CD4-positive, alpha-beta T cell (primary cell): Measurements from ENCODE around the gene APOA4. TPM values are rescaled to one million over a fixed set of nuclear protein-coding genes. Genes with fewer than 3 reads are reported as not detected.

Experiments
- ATAC-seq: fragments of 200-7000 bp; cut with Tn5 transposase; one replicate; pipeline ENCODE4 v1.10.0; 2022; ENCODE audit warnings: mild to moderate bottlenecking; ENCODE audit not compliant: poor library complexity
- CTCF ChIA-PET: fragments of 350-600 bp; sonication (Branson Sonifier 250); formaldehyde crosslinking; loops from one replicate; lab custom pipeline; 2021; ENCODE audit warnings: antibody characterized with exemption, inconsistent platforms; lab: Charles Lee
- POLR2A ChIA-PET: fragments of 350-600 bp; sonication (Branson Sonifier 250); formaldehyde crosslinking; loops from one replicate; lab custom pipeline; 2021; ENCODE audit warnings: antibody characterized with exemption, inconsistent platforms; lab: Charles Lee
- DNase-seq, 14 experiments: peaks; one replicate each; pipeline ENCODE4 v3.0.0-alpha.2; 2013 to 2020; ENCODE audit warnings: mixed read lengths in 2 of 14
- H3K27ac ChIP-seq, 2 donors: one replicate each; pipeline versions ENCODE4 v1.5.1 to v1.7.0; 2013; ENCODE audit warnings: low read length in 2 of 2, low read depth in 1 of 2, mild to moderate bottlenecking in 1 of 2
- H3K27me3 ChIP-seq, 2 experiments: 1 replicate in 1 of 2; 2 replicates in 1 of 2; pipeline versions ENCODE4 v1.6.1 to v1.7.0; 2013; ENCODE audit warnings: low read length in 2 of 2, control low read depth in 1 of 2, mild to moderate bottlenecking in 1 of 2, moderate library complexity in 1 of 2; ENCODE audit not compliant: insufficient read depth in 2 of 2, control insufficient read depth in 1 of 2
- H3K36me3 ChIP-seq: one replicate; pipeline ENCODE4 v1.6.1; 2013; ENCODE audit warnings: low read length, control low read depth; ENCODE audit not compliant: insufficient read depth
- H3K4me1 ChIP-seq: one replicate; pipeline ENCODE4 v1.6.1; 2013; ENCODE audit warnings: low read length, control low read depth; ENCODE audit not compliant: insufficient read depth
- H3K4me3 ChIP-seq: one replicate; pipeline ENCODE4 v1.5.1; 2013; ENCODE audit warnings: mild to moderate bottlenecking, low read length, moderate library complexity
- H3K9me3 ChIP-seq, 2 experiments: 1 replicate in 1 of 2; 2 replicates in 1 of 2; pipeline versions ENCODE4 v1.6.1 to v1.7.0; 2013; ENCODE audit warnings: low read length in 2 of 2, mild to moderate bottlenecking in 2 of 2, control low read depth in 1 of 2, moderate library complexity in 1 of 2; ENCODE audit not compliant: control insufficient read depth in 1 of 2, insufficient read depth in 1 of 2
- H3K27ac Mint-ChIP-seq: one replicate; pipeline ENCODE4 v1.8.0; 2020; ENCODE audit warnings: mixed read lengths
- H3K27me3 Mint-ChIP-seq: one replicate; pipeline ENCODE4 v1.8.0; 2021; ENCODE audit warnings: mixed read lengths
- H3K36me3 Mint-ChIP-seq: one replicate; pipeline ENCODE4 v1.8.0; 2021; ENCODE audit warnings: low read depth, mixed read lengths
- H3K4me1 Mint-ChIP-seq: one replicate; pipeline ENCODE4 v1.8.0; 2021; ENCODE audit warnings: low read depth, mixed read lengths
- H3K4me3 Mint-ChIP-seq: one replicate; pipeline ENCODE4 v1.8.0; 2020; ENCODE audit warnings: mild to moderate bottlenecking, mixed read lengths
- H3K9me3 Mint-ChIP-seq: one replicate; pipeline ENCODE4 v1.8.0; 2020; ENCODE audit warnings: mixed read lengths
- CTCF ChIP-seq: fragments of 200-600 bp; IDR thresholded peaks from one replicate; pipeline ENCODE4 v1.8.0; 2022; ENCODE audit warnings: antibody characterized with exemption, mild to moderate bottlenecking
- intact Hi-C, 2 experiments: fragments of 100-400 bp; cut with DNase I in 1 of 2; cut with micrococcal nuclease in 1 of 2; formaldehyde crosslinking; loops; one replicate each; pipeline versions ENCODE4 v1.15.1 to v1.9.0; 2023 to 2025; cut with DNase I, micrococcal nuclease
- total RNA-seq, 174 experiments: library from RNA in 2 of 174; stranded (reverse) in 2 of 174; gene quantifications; one replicate each; pipeline ENCODE4 v1.2.3 and lab custom pipeline; 2021 to 2026

The APOA4 gene
- total RNA-seq, 2 experiments from 2014 or later, result not detected

DNA sequence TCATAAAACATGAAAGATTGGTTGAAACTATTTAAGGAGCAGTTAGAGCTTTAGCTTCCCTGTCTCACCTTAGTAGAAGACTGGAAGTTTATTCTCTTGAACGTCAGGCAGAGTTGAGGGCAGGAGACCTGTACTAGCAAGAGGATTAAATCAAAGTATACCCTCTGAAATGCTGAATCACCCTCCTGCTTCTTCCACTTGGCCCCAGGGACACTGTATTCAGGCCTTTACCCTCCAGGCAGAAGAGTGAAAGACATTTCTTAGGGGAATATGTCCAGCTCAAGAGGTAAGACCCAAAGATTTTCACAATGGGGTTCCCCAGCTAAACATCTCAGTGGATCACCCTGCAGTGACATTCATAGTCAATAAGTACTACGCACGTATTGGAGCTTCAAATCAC is 11.9 kb downstream of the APOA4 start:
- intact Hi-C loops, result no loop called here
- no peaks in the 10 kb centered on the region for H3K27me3 ChIP-seq
- POLR2A ChIA-PET, result interaction anchor here (0.6 to 0.7 kb wide), 2 partner anchors 21 to 42 kb away, joined by 4 to 6 read pairs; no protein-coding TSS in a partner anchor
- H3K4me1 Mint-ChIP-seq, result no peaks in the 10 kb centered on the region
- no peak for TF ChIP-seq CTCF
- no peak for ATAC-seq
- CTCF ChIA-PET, result no interaction called here
- no peak overlapping the region for H3K4me3 ChIP-seq
- no peak overlapping the region for H3K27ac Mint-ChIP-seq
- no peaks in the 10 kb centered on the region for H3K9me3 Mint-ChIP-seq
- no peak overlapping the region for H3K27ac ChIP-seq
- no peak for DNase-seq
- H3K36me3 Mint-ChIP-seq, result no peaks in the 10 kb centered on the region
- no peaks in the 10 kb centered on the region for H3K9me3 ChIP-seq
- H3K4me1 ChIP-seq, result no peaks in the 10 kb centered on the region
- H3K27me3 Mint-ChIP-seq, result peaks cover 6% of the 10 kb centered on the region
- no peak overlapping the region for H3K4me3 Mint-ChIP-seq
- no peaks in the 10 kb centered on the region for H3K36me3 ChIP-seq

DNA sequence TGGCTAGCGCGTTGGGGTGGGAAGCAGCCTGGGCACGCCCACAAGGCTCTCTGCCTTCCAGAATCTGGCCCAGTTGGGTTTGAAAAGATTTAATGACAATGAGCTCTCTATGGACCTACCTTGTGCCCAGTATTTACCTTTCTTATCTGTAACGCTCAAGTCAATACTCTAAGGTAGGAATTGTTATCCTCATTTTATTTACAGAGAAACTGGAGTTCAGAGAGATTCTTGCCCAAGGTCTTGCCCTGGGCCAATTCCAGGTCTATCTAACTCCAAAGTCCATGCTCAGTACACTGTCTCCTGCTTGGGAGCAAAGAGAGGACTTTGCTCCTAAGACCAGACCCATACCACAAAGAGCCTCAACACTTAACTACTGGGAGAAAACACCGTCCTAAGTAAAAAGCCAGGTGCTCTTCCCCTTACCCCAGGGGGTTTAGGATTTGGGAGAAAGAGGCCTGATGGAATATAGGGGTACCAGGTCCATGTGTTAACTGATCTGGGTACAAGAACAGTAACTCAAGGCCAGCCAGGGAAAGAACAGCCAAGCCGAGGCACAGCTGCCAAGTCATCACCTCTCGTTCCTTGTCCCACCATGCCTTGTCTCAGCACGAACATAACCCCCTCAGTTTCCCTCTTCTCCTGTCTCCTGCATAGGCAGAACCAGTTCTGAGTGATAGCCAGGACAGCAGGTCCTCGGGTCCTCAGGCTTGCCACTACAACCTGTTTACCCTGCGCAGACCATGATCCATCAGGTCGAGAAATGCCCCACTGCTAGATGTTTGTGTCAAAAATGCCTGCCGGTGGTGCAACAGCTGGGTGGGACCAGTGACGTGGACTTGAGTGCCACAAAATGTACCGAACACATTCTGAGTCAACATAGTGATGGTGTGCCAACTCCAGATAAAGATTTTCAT is 14.6 kb downstream of the APOA4 start:
- CTCF ChIA-PET, result no interaction called here
- Histone ChIP-seq H3K36me3 (no peaks in the 10 kb centered on the region), H3K27ac (no peak overlapping the region), H3K9me3 (no peaks in the 10 kb centered on the region), H3K4me3 (no peak overlapping the region), H3K4me1 (no peaks in the 10 kb centered on the region), H3K27me3 (no peaks in the 10 kb centered on the region)
- H3K9me3 Mint-ChIP-seq, result no peaks in the 10 kb centered on the region
- H3K4me3 Mint-ChIP-seq, result no peak overlapping the region
- H3K27ac Mint-ChIP-seq, result no peak overlapping the region
- intact Hi-C loops, result no loop called here
- H3K27me3 Mint-ChIP-seq, result peaks cover 6% of the 10 kb centered on the region
- POLR2A ChIA-PET, result no interaction called here
- no peaks in the 10 kb centered on the region for H3K36me3 Mint-ChIP-seq
- ATAC-seq, result no peak
- no peaks in the 10 kb centered on the region for H3K4me1 Mint-ChIP-seq
- no peak for TF ChIP-seq CTCF
- DNase-seq, result no peak

- H3K4me3 Mint-ChIP-seq, result no peak overlapping the region
- Histone ChIP-seq H3K4me1 (no peaks in the 10 kb centered on the region), H3K4me3 (no peak overlapping the region), H3K36me3 (no peaks in the 10 kb centered on the region), H3K27me3 (no peaks in the 10 kb centered on the region), H3K9me3 (no peaks in the 10 kb centered on the region), H3K27ac (no peak overlapping the region)
- no peak for TF ChIP-seq CTCF
- no peaks in the 10 kb centered on the region for H3K4me1 Mint-ChIP-seq
- ATAC-seq (no peak), DNase-seq (no peak)
- peaks cover 8% of the 10 kb centered on the region for H3K27me3 Mint-ChIP-seq
- ChIA-PET POLR2A (no interaction called here), CTCF (no interaction called here)
- no peaks in the 10 kb centered on the region for H3K9me3 Mint-ChIP-seq
- H3K36me3 Mint-ChIP-seq, result no peaks in the 10 kb centered on the region
- intact Hi-C loops, result no loop called here
- H3K27ac Mint-ChIP-seq, result no peak overlapping the region
These were observed 15.4 kb downstream of the APOA4 start for GRCh38 chr11:116807601-116808261.
